K562 treated with DMSO at 1 percent for 4 hours (cell line): ENCODE measurements around the gene SPTY2D1. TPM values are rescaled to one million over a fixed set of nuclear protein-coding genes. Genes with fewer than 3 reads are reported as not detected.

Experiments
- total RNA-seq: library from RNA; unstranded; fragments of 300-600 nt; gene quantifications from 2 replicates; pipeline ENCODE4 v1.2.3, GENCODE V29; 2022; ENCODE audit not compliant: insufficient read depth

SPTY2D1 gene, protein sequence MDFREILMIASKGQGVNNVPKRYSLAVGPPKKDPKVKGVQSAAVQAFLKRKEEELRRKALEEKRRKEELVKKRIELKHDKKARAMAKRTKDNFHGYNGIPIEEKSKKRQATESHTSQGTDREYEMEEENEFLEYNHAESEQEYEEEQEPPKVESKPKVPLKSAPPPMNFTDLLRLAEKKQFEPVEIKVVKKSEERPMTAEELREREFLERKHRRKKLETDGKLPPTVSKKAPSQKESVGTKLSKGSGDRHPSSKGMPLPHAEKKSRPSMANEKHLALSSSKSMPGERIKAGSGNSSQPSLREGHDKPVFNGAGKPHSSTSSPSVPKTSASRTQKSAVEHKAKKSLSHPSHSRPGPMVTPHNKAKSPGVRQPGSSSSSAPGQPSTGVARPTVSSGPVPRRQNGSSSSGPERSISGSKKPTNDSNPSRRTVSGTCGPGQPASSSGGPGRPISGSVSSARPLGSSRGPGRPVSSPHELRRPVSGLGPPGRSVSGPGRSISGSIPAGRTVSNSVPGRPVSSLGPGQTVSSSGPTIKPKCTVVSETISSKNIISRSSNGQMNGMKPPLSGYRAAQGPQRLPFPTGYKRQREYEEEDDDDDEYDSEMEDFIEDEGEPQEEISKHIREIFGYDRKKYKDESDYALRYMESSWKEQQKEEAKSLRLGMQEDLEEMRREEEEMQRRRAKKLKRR
- 11.0 and 16.6 TPM in 2 replicates for total RNA-seq

DNA sequence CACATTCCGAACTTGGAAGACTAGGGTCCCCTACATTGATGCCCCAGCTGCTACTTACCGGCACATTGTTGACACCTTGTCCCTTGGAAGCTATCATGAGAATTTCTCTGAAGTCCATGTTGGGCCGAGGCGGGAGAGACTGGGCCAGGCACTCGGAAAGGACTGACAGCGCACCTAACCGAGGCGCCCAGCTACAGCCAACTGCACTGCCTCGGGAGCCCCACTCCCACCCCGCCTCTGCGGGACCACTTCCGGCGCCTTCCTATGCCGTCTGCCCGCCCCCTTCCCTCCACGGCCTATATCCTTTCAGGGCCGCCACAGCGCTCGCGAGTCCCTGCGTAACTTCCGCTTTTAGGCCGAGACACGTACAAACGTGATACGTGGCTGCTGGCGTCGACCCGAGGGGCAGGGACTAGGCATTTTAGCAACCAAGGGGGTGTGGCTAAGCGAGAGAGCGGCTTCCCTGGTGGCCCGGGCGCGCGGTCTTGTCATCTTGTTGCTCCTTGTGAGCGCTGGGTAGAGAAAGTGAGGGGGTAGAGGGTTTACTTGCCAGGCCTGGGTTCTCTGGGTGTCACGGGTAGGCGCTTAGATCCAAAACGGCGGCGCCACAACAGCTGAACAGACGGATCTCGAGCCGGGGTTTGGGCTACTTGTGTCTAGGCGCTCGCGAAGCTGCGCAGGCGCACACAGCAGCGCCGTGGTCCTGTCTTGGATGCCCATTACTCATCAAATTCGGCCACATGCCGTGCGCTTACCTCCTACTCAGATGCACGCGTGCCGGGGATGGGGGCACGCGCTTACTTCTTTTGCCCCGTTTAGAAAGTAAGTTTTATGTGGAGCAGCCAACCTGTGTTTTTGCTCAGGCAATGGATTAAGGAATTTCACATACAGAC, at the start of gene SPTY2D1:
TSS of gene SPTY2D1 (minus strand) at position 203 of the 893 bp plus-strand sequence. CDS start at position 118, 85 bp downstream.

DNA sequence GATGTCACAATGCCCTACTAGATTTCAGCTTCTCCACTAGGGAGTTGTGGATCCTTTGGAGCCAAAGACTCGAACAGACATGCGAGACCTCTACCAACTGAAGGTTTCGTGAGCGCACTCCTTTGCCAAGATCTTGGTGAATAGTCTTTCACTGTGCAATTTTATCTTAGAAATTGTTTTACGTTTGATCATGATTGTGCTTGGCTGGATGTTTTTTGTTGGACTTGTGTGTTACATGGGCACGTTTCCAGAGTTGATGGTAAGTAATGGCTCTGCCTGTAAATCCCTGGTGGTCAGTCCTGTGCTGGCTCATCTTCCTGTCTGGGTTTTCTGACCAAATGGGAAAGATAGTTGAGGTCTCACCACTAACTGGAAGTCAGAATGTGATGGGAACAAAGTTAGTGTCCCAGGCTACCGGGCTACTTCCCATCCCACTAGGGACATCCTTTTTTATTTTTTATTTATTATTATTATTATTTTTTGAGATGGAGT, 34.4 kb downstream of the SPTY2D1 start, which contains the start of gene MISFA:
TSS of gene MISFA (plus strand) at position 51 of the 492 bp plus-strand sequence. CDS start at position 191, 140 bp downstream.

DNA sequence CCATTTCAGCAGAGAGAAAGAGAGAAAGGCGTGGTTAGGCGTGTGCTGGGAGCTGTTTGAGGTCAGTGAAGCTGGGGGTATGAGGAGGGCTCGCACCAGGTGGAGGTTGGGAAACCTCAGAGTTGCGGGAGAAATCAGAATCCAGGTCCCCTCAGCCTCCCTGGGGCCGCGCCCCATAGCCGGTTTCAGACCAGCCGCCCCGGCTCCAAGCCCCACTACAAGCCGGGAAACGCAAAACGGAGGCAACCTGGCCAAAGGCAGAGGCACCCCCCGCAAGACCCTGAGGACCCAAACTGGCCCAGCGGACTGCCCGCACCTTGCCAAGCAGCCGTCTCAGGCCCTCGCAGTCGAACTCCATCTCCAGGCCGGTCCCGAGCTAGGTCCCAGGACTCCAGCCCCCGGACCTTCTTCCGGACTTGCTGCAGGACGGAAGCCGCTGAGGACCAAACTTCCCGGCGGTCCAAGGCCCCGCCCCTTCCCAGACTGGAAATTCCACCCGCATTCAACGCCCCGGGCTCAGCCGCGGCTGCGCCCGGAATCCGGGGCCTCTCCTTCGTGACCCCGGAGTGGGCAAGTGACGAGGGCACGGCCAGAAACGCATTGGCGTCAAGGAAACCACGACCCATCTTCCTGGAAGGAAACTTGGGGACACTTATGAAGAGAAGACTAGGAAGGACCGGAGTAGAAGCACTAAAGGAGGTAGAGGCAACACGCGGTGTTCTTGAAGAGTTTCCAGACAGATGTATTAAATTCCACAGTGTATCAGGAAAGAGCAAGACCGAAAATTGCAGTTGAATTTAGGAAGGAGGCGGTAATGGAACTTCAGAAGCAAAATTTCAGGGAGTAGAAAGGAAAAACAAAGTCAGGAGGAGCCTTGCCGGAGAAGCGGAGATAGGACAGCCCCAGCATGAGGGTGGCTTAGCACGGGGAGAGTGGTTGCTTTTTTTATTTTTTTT, 45.6 kb downstream of the SPTY2D1 start, which contains the start of gene UEVLD:
TSS of gene UEVLD (minus strand) at position 438 of the 956 bp plus-strand sequence. CDS start at position 358, 80 bp downstream.

Other genes with a start within 250 kb of the SPTY2D1 start
- 278 and 282 TPM in 2 replicates for gene LDHA, start 239.8 kb downstream of the SPTY2D1 start, total RNA-seq
- gene LDHC, start 222.0 kb downstream of the SPTY2D1 start, total RNA-seq: not detected in 2 replicates
- gene LDHAL6A, start 178.5 kb downstream of the SPTY2D1 start, total RNA-seq: not detected in 2 replicates
- 56.3 and 67.8 TPM in 2 replicates for gene TSG101, start 107.4 kb downstream of the SPTY2D1 start, total RNA-seq
- 8.2 and 8.7 TPM in 2 replicates for gene UEVLD, start 45.6 kb downstream of the SPTY2D1 start, total RNA-seq
- gene MISFA, start 34.6 kb downstream of the SPTY2D1 start, total RNA-seq: not detected in 2 replicates
- gene TMEM86A, start 64.4 kb upstream of the SPTY2D1 start, total RNA-seq: 0.84 and 1.6 TPM in 2 replicates
- not detected in 2 replicates for gene IGSF22, start 91.8 kb upstream of the SPTY2D1 start, total RNA-seq
- not detected in 2 replicates for gene PTPN5, start 157.5 kb upstream of the SPTY2D1 start, total RNA-seq